BLaER1 treated with 17β-estradiol and CSF1 and Interleukin-3, amounts not matched to agents 10 nM and 100 nM (cell line): ENCODE measurements around the gene MCFD2.
"Not testable (repeated sequence)": the region's sequence is repeated elsewhere in the genome, so short reads cannot be mapped to it uniquely, and the experiment has no call there.

Experiments
- H3K27ac ChIP-seq, 11 experiments: shearing (Covaris generic); formaldehyde crosslinking; 2 replicates each; pipeline ENCODE4 v1.8.1; 2022
- H3K27me3 ChIP-seq, 11 experiments: shearing (Covaris generic); formaldehyde crosslinking; 2 replicates each; pipeline ENCODE4 v1.8.1; 2022
- H3K36me3 ChIP-seq, 11 experiments: shearing (Covaris generic); formaldehyde crosslinking; 2 replicates each; pipeline ENCODE4 v1.8.1; 2022
- H3K4me1 ChIP-seq, 10 experiments: shearing (Covaris generic); formaldehyde crosslinking; 2 replicates each; pipeline ENCODE4 v1.8.1; 2022
- H3K4me2 ChIP-seq, 11 experiments: shearing (Covaris generic); formaldehyde crosslinking; 2 replicates each; pipeline ENCODE4 v1.8.1; 2022
- H3K4me3 ChIP-seq, 10 experiments: shearing (Covaris generic); formaldehyde crosslinking; 2 replicates each; pipeline ENCODE4 v1.8.1; 2022
- H3K9ac ChIP-seq, 11 experiments: shearing (Covaris generic); formaldehyde crosslinking; 2 replicates each; pipeline ENCODE4 v1.8.1; 2022
- H3K9me3 ChIP-seq, 11 experiments: shearing (Covaris generic); formaldehyde crosslinking; replicated peaks in 1 of 11; 2 replicates each; pipeline ENCODE4 v1.8.1; 2022
- H4K20me1 ChIP-seq, 11 experiments: shearing (Covaris generic); formaldehyde crosslinking; 2 replicates each; pipeline ENCODE4 v1.8.1; 2022
- Cebpa-rat ChIP-seq, 11 experiments: shearing (Covaris generic); IDR thresholded peaks; 2 replicates each; pipeline ENCODE4 v1.8.1; 2022

The MCFD2 gene

DNA sequence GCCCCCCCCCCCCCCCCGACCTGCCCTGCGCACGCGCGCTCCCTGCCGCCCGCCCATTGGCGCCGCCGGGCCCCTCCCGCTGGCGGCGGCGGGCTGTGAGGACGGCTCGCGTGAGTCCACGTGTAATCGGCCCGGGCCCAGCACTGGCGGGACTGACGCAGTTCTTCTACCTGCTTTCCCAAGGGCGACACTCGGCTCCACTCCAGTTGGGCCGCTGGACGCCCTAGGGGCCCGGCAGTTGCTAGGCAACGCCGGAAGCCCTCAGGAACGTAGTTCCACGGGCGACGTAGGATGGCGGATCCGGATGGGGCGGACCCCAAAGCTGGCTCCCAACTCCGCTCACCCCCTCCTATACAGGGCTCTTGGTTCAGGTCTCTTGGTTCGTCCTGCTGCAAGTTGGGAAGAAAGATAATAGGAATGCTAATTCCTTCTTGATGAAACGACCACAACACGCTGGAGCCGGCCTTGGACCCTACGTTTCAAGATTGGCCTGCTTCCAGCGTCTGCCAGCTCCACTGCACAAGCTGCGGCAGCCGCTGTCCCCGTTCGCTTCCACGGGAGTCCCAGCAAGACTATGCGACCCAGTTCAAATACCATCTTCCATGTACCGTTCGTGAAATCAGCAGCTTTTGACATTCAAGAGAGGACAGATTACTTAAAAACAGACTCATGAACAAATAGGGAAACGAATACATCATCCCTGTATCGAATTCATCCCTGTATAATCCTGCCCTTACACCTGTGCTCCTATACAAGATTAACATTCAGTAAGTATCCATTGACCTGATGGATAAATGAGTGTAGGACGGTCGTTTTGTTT, 415 bp upstream of the MCFD2 start:
- H4K20me1 ChIP-seq, result peaks cover 14 to 44% (median 36%) of the 10 kb centered on the region in 11 experiments; a peak in 18 of 22 replicates
- no peaks in the 10 kb centered on the region for H3K27me3 ChIP-seq
- TF ChIP-seq Cebpa-rat (IDR thresholded peaks at IDR 0.05), result no peak
- peak overlapping the region; percentile 92 to 96 (median 95) for H3K27ac ChIP-seq
- peaks cover 46 to 60% (median 56%) of the 10 kb centered on the region in 10 experiments for H3K4me1 ChIP-seq
- H3K36me3 ChIP-seq, result peaks cover 18 to 31% (median 27%) of the 10 kb centered on the region in 11 experiments
- H3K4me3 ChIP-seq, result peak overlapping the region; percentile 93 to 100 (median 99)
- peak overlapping the region; percentile 79 to 98 (median 89) for H3K4me2 ChIP-seq
- peak overlapping the region; percentile 94 to 99 (median 97) for H3K9ac ChIP-seq
- H3K9me3 ChIP-seq, result no peaks in the 10 kb centered on the region

DNA sequence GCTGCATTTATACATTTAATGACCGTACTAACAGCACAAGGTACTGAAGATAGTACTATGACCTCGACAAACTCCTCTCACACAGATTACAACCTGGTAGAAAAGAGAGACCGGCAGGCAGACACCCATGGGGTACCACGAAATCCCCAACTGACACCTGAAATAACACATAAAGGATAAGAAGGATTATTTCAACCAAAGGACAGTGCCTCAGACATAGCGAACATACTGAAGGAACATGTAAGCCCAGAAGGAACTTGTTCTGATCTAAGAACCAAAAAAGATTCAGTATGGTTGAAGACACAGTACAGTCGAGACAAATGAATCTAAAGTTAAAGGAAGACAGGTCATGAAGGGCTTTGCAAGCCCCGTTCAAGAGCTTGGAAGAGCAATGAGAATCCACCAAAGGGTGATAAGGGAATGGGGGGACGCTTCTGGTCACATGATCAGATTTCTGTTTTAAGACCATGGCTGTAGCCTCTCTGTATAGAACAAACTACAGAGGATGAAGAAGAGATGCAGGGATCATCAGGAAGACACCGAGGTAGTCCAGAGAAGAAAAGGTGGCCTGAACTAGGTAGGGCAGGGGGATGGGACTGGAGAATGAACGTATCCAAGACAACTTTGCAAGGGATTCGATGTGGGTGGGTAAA, 902 bp downstream of the MCFD2 start:
- Histone ChIP-seq H3K27ac (peak overlapping the region; percentile 92 to 96 (median 95)), H3K9me3 (no peaks in the 10 kb centered on the region), H3K4me1 (peaks cover 48 to 72% (median 54%) of the 10 kb centered on the region in 10 experiments)

DNA sequence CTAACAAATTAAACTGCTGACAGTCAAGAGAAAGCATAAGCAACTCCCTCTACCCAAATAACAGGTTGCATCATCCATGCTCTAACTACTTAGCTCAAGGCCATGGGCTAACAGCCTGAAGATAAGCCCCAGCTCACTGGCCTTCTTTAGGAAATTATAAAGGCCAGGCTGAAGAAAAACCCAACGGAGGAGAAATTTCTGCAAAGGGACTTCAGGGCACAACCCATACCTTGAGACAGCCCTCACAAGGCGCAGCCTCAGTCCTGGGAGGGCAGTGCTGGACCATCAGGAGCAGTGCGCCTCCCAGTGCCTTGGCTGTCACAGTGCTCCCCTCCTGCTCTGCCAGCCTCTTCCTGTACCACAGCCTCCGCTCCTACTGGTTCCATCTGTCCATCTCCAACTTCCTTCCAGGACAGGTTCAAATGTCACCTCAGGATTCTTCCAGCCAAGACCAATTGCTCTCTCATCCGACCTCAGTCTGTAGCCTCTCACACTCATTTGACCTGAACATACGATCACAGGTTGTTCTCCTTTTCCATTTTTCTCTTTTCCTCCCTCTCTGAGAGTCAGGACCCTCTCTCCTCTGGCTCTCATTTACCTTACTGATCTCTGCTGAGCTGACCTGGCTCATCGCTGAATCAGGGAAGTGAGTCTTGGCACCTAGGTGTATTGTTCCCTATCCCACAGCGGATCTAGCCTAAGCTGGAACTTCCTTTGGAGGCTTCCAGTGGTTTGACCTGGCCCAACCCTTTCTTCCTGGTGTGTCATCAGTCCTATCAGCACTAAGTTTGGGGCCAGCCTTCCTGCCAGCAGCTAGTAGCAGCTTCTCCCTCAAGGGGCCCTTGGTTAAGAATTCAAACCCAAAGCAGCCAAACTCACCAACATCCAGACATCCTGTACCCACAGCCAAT, 1.9 kb downstream of the MCFD2 start:
- Histone ChIP-seq H3K4me3 (peak overlapping the region; percentile 93 to 100 (median 99)), H3K4me2 (peak overlapping the region; percentile 84 to 99 (median 95)), H3K27ac (peak overlapping the region in 7 of 11 experiments; percentile 3 to 96 (median 93); a peak in 5 of 22 replicates), H4K20me1 (peaks cover 29 to 67% (median 58%) of the 10 kb centered on the region in 11 experiments; a peak in 20 of 22 replicates), H3K4me1 (peaks cover 42 to 69% (median 48%) of the 10 kb centered on the region in 10 experiments), H3K27me3 (no peaks in the 10 kb centered on the region), H3K36me3 (peaks cover 41 to 54% (median 50%) of the 10 kb centered on the region in 11 experiments), H3K9ac (peak overlapping the region; percentile 94 to 99 (median 97); a peak in 20 of 22 replicates), H3K9me3 (no peaks in the 10 kb centered on the region)
- TF ChIP-seq Cebpa-rat (IDR thresholded peaks at IDR 0.05), result no peak

More for the DNA sequence above, 902 bp downstream of the MCFD2 start:
- Histone ChIP-seq H3K4me2 (peak overlapping the region; percentile 84 to 99 (median 95)), H3K9ac (peak overlapping the region; percentile 94 to 99 (median 97)), H3K27me3 (no peaks in the 10 kb centered on the region), H4K20me1 (peaks cover 19 to 58% (median 49%) of the 10 kb centered on the region in 11 experiments; a peak in 20 of 22 replicates), H3K4me3 (peak overlapping the region; percentile 93 to 100 (median 99)), H3K36me3 (peaks cover 31 to 44% (median 40%) of the 10 kb centered on the region in 11 experiments)
- TF ChIP-seq Cebpa-rat (IDR thresholded peaks at IDR 0.05), result no peak

DNA sequence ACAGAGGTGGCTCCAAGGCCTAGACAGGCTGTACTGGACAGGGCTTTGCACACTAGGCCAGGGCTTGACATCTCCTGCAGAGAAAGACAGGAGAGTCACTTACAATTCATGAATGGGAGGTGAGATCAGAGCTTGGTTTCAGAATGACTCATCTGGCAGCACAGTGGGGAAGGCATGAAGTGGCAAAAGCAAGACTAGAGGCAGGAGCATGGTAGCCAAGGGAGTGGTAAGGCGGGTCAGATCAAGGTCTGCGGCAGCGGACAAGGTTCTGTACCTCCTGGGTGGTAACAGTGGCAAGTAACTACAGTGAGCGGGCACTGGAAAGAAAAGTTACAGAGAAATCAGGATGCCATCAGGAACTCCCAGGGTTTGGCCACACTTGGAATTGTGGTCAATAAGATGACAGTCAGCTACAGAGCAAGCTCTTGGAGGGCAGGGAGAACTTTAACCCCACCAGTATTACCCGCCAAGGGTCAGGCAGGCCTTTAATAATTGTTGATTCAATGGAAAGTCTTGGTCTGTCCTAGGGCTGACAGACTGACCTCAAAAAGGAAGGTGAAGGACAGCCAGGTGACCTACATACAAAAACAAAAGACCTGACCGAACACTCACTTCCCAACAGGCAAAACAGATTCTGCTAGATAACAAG, 5.7 kb downstream of the MCFD2 start:
- Histone ChIP-seq H3K4me2 (peak overlapping the region in 3 of 11 experiments; percentile 22 to 29 (median 25); a peak in 4 of 22 replicates), H3K9me3 (peaks cover 0 to 6% (median 0%) of the 10 kb centered on the region in 11 experiments; a peak in 1 of 22 replicates), H3K9ac (no peak overlapping the region), H3K27me3 (no peaks in the 10 kb centered on the region), H3K4me1 (peaks cover 18 to 52% (median 22%) of the 10 kb centered on the region in 10 experiments), H3K27ac (no peak overlapping the region), H4K20me1 (peaks cover 31 to 89% (median 76%) of the 10 kb centered on the region in 11 experiments; a peak in 20 of 22 replicates), H3K4me3 (no peak overlapping the region), H3K36me3 (peaks cover 79 to 92% (median 88%) of the 10 kb centered on the region in 11 experiments)
- TF ChIP-seq Cebpa-rat (IDR thresholded peaks at IDR 0.05), result no peak

DNA sequence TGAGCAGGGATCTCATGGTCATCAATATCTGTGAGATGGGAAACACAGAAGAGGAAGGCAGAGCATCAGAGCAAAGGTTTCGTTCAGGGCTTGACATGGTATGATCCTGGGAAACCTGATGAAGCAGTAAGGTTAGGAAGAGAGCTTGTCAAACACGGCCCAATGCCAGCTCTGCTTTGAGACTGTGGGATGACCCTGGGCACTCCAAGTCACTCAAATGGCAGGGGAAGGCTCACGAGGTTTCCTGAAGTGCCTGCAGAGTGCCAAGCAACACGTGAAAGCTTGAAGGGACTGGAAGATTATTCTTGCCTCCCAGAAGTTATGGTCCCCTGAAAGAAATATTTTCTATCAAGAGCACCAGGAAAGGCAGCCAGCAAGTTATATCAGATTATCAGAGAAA, 6.5 kb downstream of the MCFD2 start:
- H3K4me2 ChIP-seq, result no peak overlapping the region
- H3K9ac ChIP-seq, result no peak overlapping the region
- peaks cover 30 to 85% (median 68%) of the 10 kb centered on the region in 11 experiments; a peak in 20 of 22 replicates for H4K20me1 ChIP-seq
- TF ChIP-seq Cebpa-rat (IDR thresholded peaks at IDR 0.05), result no peak
- H3K27me3 ChIP-seq, result no peaks in the 10 kb centered on the region
- H3K9me3 ChIP-seq, result peaks cover 0 to 6% (median 0%) of the 10 kb centered on the region in 11 experiments; a peak in 1 of 22 replicates
- no peak overlapping the region for H3K27ac ChIP-seq
- H3K4me3 ChIP-seq, result no peak overlapping the region
- peaks cover 13 to 52% (median 16%) of the 10 kb centered on the region in 10 experiments for H3K4me1 ChIP-seq
- H3K36me3 ChIP-seq, result peaks cover 86 to 100% (median 95%) of the 10 kb centered on the region in 11 experiments

DNA sequence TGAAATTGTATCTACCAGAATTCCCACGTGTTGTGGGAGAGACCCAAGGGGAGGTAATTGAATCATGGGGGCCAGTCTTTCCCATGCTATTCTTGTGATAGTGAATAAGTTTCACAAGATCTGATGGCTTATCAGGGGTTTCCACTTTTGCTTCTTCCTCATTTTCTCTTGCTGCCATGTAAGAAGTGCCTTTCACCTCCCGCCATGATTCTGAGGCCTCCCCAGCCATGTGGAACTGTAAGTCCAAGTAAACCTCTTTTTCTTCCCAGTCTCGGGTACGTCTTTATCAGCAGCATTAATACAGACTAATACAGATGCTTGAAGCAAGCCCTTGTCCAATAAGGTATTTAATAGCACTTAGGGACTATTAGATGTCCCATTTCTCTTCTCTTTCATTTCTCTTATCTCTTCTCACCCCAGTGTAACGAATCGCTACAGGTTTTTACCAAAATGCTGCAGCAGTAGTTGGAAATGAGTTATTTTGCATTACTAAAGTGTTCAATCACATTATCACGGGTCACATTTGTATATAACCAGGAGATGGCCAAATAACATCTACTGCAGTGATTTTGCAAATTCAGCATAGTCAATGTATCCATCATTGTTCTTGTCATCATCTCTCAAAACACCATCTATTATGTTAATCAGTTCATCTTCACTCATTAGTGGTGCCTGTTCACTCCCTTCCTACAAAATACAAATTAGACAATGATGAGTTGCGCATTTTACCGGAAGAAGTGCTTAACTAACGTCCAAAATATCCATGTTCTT, 10.5 kb downstream of the MCFD2 start:
- Histone ChIP-seq H3K36me3 (peaks cover 69 to 93% (median 75%) of the 10 kb centered on the region in 11 experiments), H3K27ac (peak overlapping the region in 1 of 11 experiments; percentile 67; a peak in 1 of 22 replicates), H3K4me2 (peak overlapping the region in 3 of 11 experiments; percentile 3 to 74 (median 71); a peak in 4 of 22 replicates), H4K20me1 (peaks cover 13 to 77% (median 28%) of the 10 kb centered on the region in 11 experiments; a peak in 20 of 22 replicates), H3K4me1 (peaks cover 15 to 57% (median 23%) of the 10 kb centered on the region in 10 experiments; a peak in 18 of 20 replicates)
- not testable (repeated sequence) for H3K4me3 ChIP-seq, H3K9me3 ChIP-seq, H3K9ac ChIP-seq, H3K27me3 ChIP-seq

DNA sequence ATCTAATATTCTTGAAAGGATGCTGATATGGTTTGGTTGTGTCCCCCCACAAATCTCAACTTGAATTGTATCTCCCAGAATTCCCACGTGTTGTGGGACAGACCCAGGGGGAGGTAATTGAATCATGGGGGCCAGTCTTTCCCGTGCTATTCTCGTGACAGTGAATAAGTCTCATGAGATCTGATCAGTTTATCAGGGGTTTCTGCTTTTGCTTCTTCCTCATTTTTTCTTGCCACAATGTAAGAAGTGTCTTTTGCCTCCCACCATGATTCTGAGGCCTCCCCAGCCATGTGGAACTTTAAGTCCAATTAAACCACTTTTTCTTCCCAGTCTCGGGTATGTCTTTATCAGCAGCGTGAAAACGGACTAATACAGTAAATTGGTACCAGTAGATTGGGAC, 12.6 kb downstream of the MCFD2 start:
- H3K9me3 ChIP-seq, H3K27me3 ChIP-seq, H3K4me3 ChIP-seq: not testable (repeated sequence)
- H3K4me1 ChIP-seq, result peaks cover 15 to 62% (median 21%) of the 10 kb centered on the region in 10 experiments; a peak in 18 of 20 replicates
- peak overlapping the region; percentile 5 to 74 (median 41); a peak in 18 of 22 replicates for H3K4me2 ChIP-seq
- peak overlapping the region in 8 of 11 experiments; percentile 23 to 79 (median 40); a peak in 13 of 22 replicates for H3K27ac ChIP-seq
- peak overlapping the region in 3 of 11 experiments; percentile 18 to 30 (median 20); a peak in 2 of 22 replicates for H3K9ac ChIP-seq
- H3K36me3 ChIP-seq, result peaks cover 48 to 72% (median 54%) of the 10 kb centered on the region in 11 experiments
- H4K20me1 ChIP-seq, result peaks cover 0 to 56% (median 7%) of the 10 kb centered on the region in 11 experiments; a peak in 11 of 22 replicates
